Dedifferentiated amniotic fluid mesenchymal stem cell (primary cell): ENCODE measurements around the gene CHDH.

ENCODE experiments used
- DNase-seq: peaks from one replicate; pipeline ENCODE4 v3.0.0-alpha.2; 2016; ENCODE audit errors: extremely low spot score

CHDH gene

GRCh38 chr3:53823956-53824657, 22.1 kb downstream of the CHDH start:
- no peak for DNase-seq

DNA sequence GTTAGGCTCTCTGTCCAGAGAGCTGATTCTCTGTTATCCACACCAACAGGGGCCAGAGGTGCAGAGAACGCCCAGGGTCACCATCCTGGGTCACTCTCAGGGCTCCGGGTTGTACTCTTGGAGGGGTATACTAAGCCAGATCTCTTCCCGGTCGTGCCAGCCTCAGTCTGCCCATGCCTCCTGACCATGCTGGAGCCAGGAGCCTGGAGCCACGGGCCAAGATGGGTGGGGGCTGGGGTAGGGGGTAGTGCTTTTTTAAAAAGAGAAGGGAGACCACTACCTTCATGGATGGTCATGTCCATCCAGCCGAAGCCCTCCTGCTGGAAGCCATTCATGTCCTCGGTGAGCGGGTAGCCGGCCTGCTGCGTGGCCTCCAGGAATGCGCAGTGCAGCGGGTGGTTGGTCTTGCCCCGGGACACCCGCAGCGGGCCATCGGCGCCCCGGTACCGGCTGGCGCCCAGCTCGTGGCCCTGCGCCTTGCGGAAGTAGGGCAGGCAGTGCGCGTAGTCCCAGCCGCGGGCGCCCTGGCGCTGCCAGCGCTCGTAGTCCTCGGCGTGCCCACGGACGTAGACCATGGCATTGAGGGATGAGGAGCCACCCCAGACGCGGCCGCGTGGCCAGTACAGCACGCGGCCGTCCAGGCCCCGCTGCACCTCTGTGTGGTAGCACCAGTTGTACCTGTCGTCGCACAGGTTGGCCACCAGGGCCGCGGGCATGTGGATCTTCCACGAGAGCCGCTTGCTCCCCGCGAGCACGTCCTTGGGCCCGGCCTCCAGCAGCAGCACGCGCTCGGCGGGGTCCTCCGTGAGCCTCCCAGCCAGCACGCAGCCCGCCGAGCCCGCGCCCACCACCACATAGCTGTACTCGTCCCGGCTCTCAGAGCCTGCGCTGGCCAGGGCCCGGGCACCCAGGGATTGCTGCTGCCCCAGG, 22.9 kb downstream of the CHDH start:
- no peak for DNase-seq

- DNase-seq: no peak
These were observed 23.9 kb downstream of the CHDH start for GRCh38 chr3:53822331-53822741.

DNA sequence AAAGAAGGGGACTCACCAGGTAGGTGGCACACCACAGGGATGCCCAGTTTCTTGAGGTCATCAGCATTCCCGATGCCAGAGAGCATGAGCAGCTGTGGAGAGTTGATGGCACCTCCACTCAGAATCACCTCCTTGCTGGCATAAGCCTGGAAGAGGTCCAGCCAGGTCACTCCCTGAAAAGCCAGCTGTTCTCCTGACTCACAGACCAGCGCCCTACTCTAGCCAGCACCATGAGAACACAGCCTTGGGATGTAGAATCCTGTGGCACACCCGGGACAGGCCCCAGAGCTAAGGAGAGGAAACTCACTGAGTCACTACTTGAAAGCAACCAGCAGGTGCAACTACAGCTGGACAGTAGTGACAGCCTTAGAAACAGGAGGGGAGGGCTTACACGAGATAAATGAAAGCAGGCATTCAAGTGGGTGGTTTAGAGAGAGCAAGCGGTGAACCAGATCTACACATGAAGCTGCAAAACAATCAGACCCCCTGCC, 24.5 kb downstream of the CHDH start:
- DNase-seq: no peak

GRCh38 chr3:53820756-53821580, 25.3 kb downstream of the CHDH start:
- no peak for DNase-seq

DNA sequence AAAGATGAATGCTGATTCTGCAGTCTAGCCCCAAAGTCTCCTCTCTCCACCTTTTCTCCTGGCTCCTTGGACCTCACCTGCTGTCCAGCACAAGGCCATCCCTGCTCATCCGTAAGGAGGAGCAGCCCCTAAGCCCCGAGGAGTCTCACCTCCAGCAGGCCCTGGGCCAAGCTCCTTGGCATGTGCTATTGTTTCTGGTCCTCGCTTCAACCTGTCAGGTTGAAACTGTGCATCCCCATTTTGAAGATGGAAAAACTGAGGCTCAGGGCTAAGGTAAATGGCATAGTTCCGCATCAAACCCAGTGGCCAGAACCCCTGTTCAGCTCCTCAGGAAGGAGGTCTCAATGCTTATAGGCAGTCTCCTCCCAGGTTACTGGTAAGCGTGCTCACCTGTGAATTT, 26.1 kb downstream of the CHDH start:
- no peak for DNase-seq

DNA sequence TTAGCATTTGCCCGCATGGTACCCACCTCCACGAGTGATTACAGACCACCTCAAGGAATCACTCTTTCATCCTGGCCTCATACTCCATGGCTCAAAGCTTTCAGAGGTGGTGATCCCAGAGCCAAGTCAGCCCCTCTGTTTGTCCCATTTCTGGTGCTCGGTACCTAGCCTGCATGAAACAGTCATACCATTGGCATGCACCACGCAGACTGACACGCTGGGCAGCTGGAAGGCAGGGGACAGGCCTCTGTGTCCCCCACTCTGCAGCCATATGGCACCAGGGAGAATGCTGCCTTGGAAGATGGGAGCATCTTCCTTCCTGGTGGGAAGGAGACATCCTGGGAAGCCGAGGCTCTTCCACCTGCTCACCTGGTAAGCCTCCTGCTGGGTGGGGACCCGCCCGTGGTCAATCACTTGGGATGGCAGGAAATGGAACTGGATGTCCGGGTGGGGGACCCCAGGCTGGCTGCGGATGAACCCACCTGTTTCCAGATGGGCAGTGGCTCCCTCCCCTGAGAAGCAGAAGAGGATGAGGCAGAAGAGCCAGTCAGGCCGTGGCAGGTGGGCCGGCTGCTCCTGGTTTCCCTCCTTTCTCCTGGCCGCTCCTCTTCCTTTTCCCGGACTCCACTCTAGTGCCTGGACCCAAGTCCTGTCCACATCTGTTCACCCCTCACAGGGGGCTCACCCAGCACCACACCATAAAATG, 26.9 kb downstream of the CHDH start:
- no peak for DNase-seq

DNA sequence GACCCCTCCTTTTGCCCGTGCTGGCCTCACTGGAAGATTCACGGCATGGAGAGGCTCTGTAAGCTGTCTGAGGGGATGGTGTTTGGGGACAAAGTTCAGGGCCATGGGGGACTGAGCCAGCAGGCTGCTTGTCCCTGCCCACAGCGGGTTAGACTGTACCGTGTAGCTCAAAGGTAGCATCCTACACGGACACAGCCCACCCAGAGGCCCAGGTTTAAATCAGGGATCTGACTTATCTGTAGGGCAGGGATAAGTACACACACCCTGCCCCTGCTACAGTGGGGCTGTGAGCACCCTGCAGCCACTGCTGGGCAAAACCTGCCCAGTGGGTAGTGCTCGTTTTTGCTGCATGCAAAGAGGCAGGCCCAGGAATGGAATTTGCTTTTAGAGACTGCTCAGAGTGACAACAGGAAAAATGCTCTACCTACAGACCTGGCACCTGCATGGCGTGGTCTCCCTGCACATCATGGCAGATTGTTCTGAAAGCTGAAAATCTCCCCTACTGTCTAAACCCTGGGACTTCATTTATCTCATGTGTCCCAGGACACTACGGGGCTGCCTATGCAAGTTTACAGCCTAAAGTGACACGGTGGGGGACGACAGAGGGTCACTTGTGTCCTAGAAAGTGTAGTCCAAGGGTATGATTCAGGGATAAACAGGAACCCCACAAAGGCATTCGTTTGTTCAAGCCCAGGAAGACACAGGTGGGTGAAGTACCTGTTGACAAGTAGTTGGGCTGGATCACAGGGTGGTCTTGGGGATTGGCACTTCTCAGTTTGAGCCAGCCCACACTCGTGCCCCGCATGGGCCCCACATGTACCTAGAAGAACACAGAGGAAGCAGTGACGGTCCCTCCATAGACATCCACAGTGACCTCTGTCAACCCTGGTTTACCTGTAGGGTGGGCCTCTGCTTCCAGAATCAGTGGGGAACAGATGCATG, 27.7 kb downstream of the CHDH start:
- DNase-seq: no peak

DNA sequence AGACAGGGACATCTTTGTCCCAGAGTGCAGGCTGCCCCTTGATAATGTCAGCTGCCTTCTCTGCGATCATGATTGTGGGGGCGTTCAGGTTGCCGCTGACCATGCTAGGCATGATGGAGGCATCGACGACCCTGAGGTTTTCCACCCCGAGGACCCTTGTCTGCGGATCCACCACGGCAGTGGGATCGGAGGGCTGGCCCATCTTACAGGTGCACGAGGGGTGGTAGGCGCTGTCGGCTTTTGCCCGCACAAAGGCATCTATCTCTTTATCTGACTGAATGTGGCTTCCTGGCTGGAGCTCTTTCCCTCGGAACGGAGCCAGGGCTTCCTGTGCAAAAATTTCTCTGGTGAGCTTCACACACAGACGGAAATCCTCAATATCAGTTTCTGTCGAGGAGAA, 28.4 kb downstream of the CHDH start:
- DNase-seq: no peak

- DNase-seq: no peak
These were observed 29.0 kb downstream of the CHDH start for GRCh38 chr3:53817211-53817610.

DNA sequence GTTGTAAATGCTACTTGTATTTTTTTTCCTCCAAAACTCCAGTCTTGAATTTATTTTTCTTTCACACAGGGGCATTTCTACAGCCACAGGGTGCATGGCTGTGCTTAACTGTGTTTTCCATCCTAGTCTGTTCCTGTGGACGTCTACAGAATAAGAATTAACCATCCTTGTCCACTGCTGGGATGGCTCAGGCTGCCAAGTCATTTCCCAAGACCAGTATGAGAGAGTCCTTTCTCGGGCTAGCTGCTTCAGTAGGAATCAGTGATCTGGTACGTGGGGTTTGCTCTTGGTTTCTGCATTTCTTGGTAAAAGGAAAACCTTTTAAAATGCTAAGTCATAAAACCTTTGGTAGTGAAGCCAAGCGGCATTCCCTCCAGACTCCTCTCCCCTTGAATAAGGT, 29.8 kb downstream of the CHDH start:
- DNase-seq: no peak

- DNase-seq: no peak
These were observed 30.6 kb downstream of the CHDH start for GRCh38 chr3:53815651-53816050.

DNA sequence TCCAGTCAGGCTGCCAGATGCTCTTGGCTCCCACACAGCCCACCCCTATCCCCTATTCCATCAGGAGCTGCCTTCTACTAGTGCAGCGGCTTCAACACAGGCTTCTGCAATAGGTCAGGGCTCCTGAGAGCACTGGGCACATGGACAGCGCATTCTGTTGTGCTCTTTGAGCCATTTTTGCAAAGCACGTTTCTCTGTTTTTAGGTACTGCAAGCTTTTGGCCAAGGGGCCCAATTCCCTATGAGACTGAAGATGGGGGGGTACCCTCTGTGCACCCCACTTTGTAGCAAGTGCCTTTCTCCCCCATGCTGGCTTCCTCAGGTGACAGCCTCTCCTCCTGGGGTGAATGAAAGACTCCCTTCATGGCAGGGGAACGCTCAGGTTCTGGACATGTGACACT, 31.2 kb downstream of the CHDH start:
- no peak for DNase-seq

DNA sequence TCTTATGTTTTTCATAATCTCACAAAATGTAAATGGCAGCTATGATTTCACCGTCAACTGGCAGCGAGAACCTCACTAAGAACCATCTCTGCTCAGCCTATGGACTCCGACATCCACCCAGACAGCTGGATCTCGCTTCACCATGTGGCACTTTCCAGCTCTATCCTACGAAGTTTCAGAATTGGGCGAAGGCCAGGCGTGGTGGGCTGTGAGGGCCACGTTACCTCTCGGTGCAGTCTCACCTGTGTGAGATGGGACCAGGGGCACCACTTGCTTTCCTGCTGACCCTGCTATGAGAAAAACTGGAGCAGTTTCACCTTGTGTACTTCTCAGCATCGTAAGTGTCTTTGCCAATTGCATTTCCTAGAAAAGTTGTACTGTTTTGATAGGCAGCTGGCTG, 32.3 kb downstream of the CHDH start:
- no peak for DNase-seq

GRCh38 chr3:53813229-53813628, 33.0 kb downstream of the CHDH start:
- no peak for DNase-seq

DNA sequence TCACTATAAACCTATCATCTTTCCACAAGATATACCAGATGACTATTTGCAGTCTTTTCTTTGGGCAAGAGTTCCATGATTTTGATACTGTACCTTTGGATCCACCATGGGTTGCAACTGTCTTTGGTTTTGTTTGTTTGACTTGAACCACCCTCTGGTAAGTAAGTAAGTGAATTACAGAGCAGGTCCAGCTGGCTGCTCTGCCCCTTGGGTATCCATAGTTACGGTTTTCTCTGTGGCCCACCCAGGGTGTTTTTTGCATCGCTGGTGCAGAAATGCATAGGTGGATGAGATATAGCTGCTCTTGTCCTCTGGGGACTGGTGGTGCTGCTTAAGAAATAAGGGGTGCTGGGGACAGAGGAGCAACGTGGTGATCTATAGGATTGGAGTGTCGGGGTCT, 33.8 kb downstream of the CHDH start:
- no peak for DNase-seq

DNA sequence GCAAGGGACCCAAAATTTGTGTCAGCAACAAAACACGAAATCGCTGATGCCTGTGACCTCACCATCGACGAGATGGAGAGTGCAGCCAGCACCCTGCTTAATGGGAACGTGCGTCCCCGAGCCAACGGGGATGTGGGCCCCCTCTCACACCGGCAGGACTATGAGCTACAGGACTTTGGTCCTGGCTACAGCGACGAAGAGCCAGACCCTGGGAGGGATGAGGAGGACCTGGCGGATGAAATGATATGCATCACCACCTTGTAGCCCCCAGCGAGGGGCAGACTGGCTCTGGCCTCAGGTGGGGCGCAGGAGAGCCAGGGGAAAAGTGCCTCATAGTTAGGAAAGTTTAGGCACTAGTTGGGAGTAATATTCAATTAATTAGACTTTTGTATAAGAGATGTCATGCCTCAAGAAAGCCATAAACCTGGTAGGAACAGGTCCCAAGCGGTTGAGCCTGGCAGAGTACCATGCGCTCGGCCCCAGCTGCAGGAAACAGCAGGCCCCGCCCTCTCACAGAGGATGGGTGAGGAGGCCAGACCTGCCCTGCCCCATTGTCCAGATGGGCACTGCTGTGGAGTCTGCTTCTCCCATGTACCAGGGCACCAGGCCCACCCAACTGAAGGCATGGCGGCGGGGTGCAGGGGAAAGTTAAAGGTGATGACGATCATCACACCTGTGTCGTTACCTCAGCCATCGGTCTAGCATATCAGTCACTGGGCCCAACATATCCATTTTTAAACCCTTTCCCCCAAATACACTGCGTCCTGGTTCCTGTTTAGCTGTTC, 34.9 kb downstream of the CHDH start:
- DNase-seq: no peak

DNA sequence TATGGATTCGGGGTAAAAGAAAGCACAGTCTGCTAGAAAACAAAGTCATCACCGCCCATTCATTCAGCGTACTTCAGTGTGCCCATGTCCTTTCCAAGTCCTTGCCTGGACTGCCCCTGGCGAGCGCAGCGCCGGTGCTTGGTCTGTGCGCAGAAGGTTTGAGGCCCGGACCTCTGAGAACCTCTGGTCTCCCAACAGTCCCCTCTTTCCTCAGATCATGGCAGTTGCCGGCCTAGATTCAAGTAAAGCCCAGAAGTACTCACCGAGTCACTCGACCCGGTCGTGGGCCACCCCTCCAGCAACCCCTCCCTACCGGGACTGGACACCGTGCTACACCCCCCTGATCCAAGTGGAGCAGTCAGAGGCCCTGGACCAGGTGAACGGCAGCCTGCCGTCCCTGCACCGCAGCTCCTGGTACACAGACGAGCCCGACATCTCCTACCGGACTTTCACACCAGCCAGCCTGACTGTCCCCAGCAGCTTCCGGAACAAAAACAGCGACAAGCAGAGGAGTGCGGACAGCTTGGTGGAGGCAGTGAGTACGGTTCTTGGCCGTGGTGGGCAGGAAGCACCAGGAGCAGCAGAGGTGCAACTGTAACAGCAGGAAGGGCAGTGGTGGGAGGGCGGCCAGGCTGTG, 36.3 kb downstream of the CHDH start:
- DNase-seq: no peak

- no peak for DNase-seq
These were observed 37.0 kb downstream of the CHDH start for GRCh38 chr3:53809267-53809666.
